Activated naive CD4-positive, alpha-beta T cell treated with Interleukin-2 at 50 U/mL for 16 hours (primary cell): Measurements from ENCODE around the gene NCOA6.
"Not testable (repeated sequence)": the region's sequence is repeated elsewhere in the genome, so short reads cannot be mapped to it uniquely, and the experiment has no call there.

Experiments used
- DNase-seq: peaks from one replicate; pipeline ENCODE4 v3.0.0-alpha.2; 2020

NCOA6 gene

DNA sequence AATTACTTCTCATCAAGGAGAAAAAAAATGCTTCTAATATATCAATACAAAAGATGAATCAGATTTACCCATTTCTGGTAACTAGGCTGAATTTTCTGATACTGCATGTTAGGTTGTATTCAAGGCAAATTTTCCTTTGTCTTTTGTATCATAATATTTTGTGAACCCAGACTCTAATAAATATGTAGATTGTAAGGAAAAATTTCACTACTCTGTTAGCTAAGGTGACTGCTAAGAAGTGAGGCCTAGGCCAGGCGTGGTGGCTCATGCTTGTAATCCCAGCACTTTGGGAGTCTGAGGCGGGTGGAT, 108.6 kb downstream of the NCOA6 start:
- DNase-seq = no peak

DNA sequence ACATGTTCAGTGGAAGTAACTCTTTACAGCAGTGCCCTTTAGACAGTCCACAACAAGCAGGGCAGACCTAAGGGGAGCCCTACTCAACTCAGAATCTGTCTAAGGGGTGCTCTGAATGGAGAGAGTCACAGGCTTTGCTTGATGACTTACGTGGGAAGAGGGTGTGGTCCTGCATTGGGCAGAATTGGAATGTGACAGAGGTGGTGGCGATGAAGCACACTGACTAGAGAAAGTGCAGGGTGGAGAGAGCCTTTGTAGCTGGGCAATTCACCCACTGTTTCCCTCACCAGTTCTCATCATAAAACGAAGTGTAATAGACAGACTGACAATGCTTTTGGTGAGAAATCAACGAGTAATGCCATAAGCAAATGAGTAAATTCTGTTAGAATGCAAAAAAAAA, 110.1 kb downstream of the NCOA6 start:
- no peak for DNase-seq

DNA sequence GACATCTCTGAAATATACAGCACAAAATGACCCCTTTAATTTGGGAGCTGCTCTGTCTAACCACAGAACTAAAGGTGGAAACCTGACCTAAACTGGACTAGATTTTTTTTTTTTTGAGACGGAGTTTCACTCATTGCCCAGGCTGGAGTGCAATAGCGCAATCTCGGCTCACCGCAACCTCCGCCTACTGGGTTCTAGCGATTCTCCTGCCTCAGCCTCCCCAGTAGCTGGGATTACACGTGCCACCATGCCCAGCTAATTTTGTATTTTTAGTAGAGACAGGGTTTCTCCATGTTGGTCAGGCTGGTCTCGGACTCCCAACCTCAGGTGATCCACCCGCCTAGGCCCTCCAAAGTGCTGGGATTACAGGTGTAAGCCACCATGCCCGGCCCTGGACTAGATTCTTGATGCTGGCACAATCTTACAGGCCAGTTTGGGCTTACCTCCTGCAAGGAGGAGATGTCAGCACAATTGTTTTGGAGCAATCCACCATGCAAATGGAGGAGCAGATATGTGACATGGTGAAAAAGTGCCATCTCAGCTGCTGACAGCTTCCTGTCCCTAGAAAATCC, 111.4 kb downstream of the NCOA6 start:
- not testable (repeated sequence) for DNase-seq

DNA sequence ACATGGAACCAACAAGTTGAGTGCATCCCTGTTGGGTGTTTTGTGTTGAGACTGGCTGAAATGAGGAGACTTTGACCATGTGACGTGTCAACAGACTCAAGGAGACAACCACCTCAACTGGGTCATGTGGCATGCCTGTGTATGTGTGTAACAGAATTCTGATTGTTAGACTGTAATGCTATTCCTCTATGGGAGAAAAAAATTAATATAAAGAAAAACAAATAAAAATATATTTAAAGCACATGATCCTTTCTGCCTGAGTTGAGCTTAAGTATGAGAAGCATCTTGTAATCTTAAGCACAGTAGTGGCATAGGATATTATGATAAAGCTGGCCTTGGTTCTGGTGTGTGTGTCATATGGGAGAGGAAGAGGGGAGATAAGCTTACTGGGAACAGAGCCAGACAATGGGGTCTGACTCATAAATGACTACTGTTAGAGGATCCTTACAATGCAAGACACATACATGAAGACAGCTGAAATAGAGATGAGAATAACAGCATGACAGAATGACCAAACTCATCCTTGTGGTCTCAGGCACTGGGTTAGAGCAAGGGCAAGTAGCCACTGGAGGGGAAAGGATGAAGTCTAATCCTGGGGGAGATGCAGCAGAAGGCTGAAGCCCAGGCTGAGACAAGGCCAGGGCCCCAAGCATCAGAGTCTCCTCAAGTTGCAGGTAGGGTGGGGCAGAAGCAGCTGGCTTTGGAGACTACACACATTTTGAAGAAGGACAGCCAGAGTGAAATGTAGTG, 112.1 kb downstream of the NCOA6 start:
- DNase-seq = no peak

DNA sequence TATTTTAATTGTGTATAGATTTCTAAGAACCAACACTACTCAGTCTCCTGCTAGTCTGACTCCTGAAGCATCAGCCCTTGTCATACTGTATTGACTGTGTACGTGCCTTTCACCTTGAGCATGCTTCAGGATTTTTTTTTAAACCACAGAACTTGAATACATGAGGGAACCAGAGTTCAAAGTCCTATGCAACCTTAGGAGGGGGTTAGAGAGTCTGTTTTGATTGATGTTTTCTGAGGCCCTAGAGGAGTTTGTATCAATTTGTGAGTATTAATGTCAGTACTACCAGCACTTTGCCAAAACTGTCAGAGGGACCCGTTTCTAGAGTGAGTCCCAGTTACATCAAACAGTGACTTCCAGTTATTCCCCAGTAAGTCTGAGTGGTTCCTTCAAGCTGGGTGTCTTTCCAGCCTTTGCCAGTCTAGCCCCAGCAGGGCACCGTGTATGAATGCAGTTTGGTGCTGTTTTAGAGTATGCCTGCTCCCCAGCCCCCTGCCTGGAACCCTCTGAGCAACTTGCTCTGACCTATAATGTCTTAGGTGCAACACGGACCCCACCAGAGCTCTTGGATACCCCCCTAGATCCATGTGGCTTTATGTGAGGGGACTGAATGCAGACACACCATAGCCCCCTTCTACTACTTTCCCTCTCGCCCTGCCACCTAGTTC, 112.8 kb downstream of the NCOA6 start:
- DNase-seq = no peak

DNA sequence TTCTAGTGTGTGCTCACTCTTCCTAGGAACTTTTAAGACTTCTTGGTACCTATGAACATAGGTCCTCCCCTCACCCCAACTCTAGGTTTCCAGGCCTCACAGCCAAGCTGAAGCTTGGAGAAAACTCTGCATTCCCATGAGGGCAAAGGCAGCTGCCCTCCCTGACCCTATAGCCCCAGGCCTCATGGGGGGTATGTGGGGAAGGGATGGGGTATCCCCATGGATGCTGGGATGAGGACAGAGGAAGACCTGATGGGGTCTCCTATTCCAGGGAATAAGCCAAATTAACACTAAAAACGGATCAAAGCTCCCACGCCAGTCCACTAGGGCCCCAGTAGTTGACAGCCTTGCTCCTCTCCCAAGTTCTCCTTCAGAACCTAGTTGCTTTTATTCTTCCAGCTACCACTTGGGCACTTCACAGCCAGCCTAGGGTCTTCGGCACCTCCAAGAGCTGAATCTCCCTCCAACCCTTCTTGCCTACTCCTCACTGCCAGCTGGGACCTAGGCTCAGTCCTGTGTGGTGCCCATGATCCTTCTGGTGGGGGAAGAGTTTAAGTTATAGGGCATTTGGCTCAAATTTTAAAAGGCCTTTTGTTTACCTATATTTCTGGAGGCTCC, 113.5 kb downstream of the NCOA6 start:
- no peak for DNase-seq

DNA sequence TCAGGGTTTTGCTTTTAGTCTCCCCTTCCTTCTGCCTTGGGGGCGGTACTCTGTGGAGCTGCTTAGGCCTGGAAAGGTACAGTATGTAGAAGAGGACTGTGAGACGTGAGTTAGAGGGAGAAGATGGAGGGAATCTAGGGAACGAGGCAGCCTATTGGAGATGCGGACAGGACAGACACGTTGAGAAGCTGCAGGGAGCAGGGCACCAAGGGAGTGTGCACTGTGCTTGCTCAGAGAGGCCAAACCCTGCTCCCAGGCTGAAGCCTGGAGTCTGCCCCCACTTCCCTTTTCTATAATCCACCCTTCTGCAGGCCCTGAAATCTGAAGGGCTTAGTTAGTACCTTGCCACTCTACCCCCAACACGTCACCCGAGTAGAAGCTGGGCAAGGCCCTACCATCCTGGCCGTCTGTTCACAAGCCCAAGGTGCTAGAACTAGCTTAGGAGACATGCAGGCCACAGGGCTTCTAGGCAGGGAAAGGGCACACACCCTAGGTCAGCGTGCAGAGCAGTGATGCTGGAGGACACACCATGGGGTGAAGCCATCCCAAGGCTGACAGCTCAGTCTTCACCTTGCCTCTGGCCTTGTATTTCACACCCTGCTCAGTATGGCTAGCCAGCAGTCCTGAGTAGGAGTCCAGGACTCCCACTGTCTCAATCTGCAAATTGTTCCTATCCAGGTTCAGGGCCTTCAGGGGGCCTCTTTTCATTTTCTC, 114.4 kb downstream of the NCOA6 start:
- no peak for DNase-seq

- no peak for DNase-seq
Observed at GRCh38 chr20:34710568-34710839, 114.9 kb downstream of the NCOA6 start.

DNA sequence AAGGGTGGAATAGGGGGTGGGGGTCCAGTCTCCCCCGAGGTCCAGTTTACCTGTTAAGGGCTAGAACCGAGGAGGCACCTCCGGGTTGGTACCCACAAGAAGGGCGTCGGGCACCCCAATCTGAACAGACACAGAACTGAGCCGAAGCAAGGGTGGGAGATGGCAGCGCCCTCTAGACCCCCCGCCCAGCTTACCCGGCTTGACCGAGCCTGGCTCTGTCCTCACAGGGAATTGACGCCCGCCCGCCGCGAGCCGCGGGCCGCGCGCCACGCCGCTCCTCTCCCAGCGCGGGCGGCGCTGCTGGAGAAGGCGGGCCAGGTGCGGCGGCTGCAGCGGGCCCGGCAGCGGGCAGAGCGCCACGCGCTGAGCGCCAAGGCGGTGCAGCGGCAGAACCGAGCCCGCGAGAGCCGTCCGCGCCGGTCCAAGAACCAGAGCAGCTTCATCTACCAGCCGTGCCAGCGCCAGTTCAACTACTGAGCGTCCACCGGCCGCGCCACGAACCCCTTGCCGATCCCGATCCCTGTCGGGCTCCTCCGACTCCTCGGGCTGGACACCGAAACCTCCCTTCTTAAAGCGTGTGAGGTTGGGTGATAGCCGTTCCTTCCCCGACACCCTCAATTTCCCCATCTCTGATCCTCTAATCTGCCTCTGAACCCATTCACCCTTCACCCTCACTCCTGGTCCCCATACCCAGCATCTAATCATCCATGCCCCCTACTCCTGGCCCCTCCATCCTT, 115.5 kb downstream of the NCOA6 start:
- no peak for DNase-seq

DNA sequence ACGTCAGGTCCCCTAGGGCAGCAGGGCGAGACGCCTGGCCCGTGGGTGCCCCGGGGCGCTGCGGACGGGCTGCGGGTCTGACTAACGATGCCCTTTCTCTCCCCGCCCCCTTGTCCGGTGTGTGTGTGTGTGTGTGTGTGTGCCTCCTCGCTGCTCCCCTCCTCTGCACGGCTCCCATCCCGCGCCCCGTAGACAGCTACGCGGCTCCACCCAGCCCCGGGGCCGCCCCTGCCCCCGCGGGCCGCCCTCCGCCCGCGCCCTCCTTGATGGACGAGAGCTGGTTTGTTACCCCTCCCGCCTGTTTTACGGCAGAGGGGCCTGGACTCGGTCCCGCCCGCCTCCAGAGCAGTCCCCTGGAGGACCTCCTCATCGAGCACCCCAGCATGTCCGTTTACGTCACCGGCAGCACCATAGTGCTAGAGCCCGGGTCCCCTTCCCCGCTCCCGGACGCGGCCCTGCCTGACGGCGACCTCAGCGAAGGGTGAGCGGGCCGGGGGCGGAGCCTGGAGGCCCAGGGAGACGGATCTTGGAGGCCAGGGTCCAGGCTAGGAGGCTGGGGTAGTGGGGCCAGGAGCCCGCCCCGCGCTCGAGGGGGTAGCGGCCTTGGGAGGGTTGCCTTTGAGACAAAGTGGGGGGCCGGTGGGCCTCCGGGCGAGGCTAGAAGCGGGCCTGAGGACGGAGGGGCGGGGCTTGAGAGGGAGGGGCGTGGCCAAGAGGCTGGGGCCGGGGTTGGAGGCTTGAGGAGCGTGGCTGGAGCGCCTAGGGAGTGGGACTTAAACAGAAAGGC, 116.2 kb downstream of the NCOA6 start:
- DNase-seq = peak; percentile 79

GRCh38 chr20:34708621-34709043, 116.8 kb downstream of the NCOA6 start:
- DNase-seq = peak; percentile 58

GRCh38 chr20:34706912-34707784, 118.3 kb downstream of the NCOA6 start:
- no peak for DNase-seq

DNA sequence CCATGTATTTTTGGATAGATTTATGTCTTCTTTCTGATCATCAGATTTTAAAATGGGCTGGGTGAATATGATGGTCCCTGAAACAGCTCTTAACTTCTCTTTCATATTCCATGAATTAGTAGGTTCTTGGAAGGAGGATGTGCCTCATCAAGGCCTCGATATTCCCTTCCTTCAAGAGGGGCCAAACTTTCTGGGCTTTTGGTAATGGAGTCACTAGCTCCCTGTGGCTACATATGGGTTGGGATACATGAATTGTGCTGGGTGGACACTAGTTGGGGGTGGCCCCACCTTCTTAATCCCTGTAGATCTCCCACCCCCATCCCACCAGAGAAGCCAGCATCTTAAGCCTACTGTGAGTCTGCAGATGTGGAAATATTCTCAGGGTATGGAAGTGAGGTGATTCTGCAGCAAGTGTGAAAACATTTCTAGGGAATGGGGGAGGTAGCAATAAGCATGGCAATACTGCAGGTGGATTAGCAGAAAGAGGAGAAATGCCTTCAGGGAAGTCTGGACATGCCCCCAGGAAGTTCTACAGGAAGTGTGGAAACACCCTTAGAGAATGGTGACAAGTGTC, 119.1 kb downstream of the NCOA6 start:
- no peak for DNase-seq

GRCh38 chr20:34705397-34706301, 119.8 kb downstream of the NCOA6 start:
- no peak for DNase-seq

DNA sequence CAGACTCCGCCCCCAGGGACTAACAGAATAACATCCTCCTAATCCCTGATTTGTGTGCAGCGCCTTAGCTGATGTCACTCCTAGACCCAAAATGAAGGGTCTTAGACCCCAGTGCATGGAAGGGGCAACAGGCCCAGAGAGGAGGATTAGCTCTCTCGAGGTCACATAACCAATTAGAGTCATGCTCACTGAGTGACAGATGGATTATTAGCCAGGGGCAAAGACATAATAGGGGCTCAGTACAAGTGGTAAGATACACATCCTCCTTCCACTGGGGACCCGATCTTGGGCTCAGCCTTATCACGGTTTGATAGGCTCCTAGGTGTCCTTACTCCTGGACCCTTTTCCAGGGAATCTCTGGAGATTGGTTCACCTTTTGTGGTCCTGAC, 120.4 kb downstream of the NCOA6 start:
- no peak for DNase-seq

GRCh38 chr20:34704177-34705007, 121.1 kb downstream of the NCOA6 start, which contains the start of gene TP53INP2:
Gene TP53INP2 (plus strand): TSS chr20:34704344. CDS start chr20:34708740, 4,396 bp downstream.
- peak; percentile 85 for DNase-seq

DNA sequence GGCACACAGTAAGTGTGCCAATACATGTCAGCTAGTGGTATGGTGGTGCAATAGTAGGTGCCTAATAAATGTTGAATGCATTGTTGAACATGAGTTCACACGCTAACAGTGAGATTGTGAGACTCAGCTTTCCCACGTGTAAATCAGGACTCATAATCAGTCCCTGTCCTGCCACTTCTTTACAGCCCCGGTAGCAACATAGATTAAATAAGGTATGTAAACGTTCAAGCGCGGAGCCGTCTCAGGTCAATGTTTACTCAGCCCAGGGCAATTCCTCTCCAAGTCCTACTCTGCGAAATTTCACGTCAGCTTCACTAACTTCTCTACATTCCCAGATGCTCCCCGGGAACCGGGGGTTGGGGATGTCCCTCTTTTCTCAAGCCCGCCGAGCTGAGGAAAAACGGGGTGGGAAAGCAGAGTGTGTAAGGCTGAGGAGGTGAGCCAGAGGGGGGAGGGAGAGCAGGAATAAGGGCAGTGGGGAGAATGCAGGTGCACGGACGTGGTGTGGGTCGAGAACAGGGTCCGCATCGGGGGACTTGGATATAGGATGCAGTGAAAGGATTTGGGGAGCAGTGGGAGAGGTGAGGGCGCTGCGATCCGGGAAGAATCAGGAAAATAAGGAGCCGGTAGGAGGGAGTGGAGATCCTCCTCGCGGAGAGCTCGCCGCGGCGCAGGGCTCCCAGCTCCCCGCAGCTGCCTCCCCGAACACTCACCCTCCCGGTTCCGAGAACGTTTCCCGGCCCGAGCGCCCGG, 121.9 kb downstream of the NCOA6 start:
- peak; percentile 7 for DNase-seq

DNA sequence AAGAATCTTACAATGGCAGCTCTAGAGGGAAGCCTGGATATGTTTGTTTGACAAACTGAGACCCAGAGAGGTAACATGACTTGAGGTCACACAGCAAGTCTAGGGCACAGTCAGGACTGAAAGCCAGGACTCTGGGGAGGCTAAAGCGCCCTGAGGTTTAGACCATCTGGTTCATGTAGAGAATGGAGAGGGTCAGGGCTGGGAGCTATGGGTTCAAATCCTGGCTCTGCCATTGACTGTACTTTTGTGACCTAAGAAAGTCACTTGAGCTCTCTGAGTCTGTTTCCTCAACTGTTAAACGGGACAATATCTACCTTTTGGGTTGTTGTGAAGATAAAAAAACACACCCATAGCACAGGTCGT, 122.4 kb downstream of the NCOA6 start:
- DNase-seq = no peak
